Inflammatory macrophage (primary cell): ENCODE results near the gene ZFAND4.
A peak's percentile ranks its signal among the peaks of the same experiment; 100 is the strongest.
"Not testable (repeated sequence)": the region's sequence is repeated elsewhere in the genome, so short reads cannot be mapped to it uniquely, and the experiment has no call there.

Experiments
- DNase-seq, 2 donors: peaks; one replicate each; pipeline ENCODE4 v3.0.0-alpha.2; 2020 to 2022

Gene ZFAND4

GRCh38 chr10:45640049-45640448 lies 32.5 kb downstream of the ZFAND4 start:
- DNase-seq: no peak

- no peak for DNase-seq
Measured at GRCh38 chr10:45627412-45628048, 45.0 kb downstream of the ZFAND4 start.

GRCh38 chr10:45625879-45626278 lies 46.7 kb downstream of the ZFAND4 start:
- DNase-seq: no peak

GRCh38 chr10:45624724-45625123 lies 47.8 kb downstream of the ZFAND4 start:
- no peak for DNase-seq

- no peak for DNase-seq
Measured at GRCh38 chr10:45614869-45615268, 57.7 kb downstream of the ZFAND4 start.

GRCh38 chr10:45612741-45613140 lies 59.8 kb downstream of the ZFAND4 start:
- no peak for DNase-seq

- DNase-seq: no peak
Measured at GRCh38 chr10:45608052-45608451, 64.5 kb downstream of the ZFAND4 start.

GRCh38 chr10:45607276-45607675 lies 65.3 kb downstream of the ZFAND4 start:
- peak in 1 of 2 donors; percentile 51 for DNase-seq

- no peak for DNase-seq
Measured at GRCh38 chr10:45602836-45603235, 69.7 kb downstream of the ZFAND4 start.

- peak in 1 of 2 donors; percentile 18 for DNase-seq
Measured at GRCh38 chr10:45602082-45602730, 70.4 kb downstream of the ZFAND4 start.

- not testable (repeated sequence) for DNase-seq
Measured at GRCh38 chr10:45601254-45601930, 71.2 kb downstream of the ZFAND4 start.

GRCh38 chr10:45600337-45601253 lies 72.0 kb downstream of the ZFAND4 start:
- DNase-seq: not testable (repeated sequence)

GRCh38 chr10:45599646-45600045 lies 72.9 kb downstream of the ZFAND4 start:
- no peak for DNase-seq

- no peak for DNase-seq
Measured at GRCh38 chr10:45599021-45599603, 73.5 kb downstream of the ZFAND4 start.

- no peak for DNase-seq
Measured at GRCh38 chr10:45596526-45596925, 76.0 kb downstream of the ZFAND4 start.

- peak; percentile 90 to 95 for DNase-seq
Measured at GRCh38 chr10:45594276-45595157, 78.1 kb downstream of the ZFAND4 start.

- DNase-seq: no peak
Measured at GRCh38 chr10:45593938-45594275, 78.7 kb downstream of the ZFAND4 start.

GRCh38 chr10:45592926-45593325 lies 79.6 kb downstream of the ZFAND4 start:
- DNase-seq: peak; percentile 25 to 36

- no peak for DNase-seq
Measured at GRCh38 chr10:45592432-45592831, 80.1 kb downstream of the ZFAND4 start.

GRCh38 chr10:45591280-45591679 lies 81.3 kb downstream of the ZFAND4 start:
- DNase-seq: no peak

GRCh38 chr10:45589868-45590267 lies 82.7 kb downstream of the ZFAND4 start:
- DNase-seq: no peak
